Myocyte (in vitro differentiated cells): Measurements from ENCODE around the gene CHD6. TPM values are rescaled to one million over a fixed set of nuclear protein-coding genes. Genes with fewer than 3 reads are reported as not detected.

Source experiments
- DNase-seq: peaks from one replicate; pipeline ENCODE4 v3.0.0-alpha.2; 2012; ENCODE audit warnings: low read depth
- total RNA-seq: library from RNA; depleted of rRNA; stranded (reverse); fragments of >200 nt; gene quantifications from 2 replicates; pipeline ENCODE4 v1.2.3, GENCODE V29; 2014

The CHD6 gene
- total RNA-seq, 1 donor from 2014 or later = 18.2 TPM

DNA sequence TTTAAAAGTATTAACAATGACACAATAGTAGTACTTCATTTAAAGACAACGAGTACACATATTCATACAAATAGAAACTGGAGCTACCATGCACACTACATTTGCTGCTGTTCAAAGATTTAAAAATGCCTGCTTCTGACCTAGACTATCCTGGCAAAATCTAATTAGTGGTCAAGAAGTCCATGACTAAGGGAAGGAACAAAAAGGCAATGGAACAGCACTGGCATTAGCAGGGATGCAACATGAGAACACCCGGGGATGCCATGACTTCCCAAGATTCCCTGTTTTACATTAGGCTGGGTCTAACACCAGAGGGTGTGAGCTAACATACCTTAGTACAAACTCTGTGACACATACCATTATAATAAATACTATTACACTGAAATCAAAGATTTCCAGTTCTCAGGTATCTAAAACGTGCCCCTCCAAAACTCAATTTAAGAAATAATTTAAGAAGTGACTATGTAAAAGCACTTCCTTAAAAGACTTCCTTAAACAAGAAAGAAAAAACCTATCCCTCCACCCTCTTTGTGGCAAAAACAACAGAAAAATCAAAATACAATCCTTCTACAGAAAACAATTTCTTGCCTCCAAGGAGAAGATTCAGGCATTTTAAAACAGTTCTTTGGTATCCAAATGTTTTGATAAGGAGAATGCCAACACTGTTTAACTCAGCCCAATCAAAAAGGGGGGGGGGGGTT, 25.5 kb downstream of the CHD6 start:
- peak; percentile 23 for DNase-seq

DNA sequence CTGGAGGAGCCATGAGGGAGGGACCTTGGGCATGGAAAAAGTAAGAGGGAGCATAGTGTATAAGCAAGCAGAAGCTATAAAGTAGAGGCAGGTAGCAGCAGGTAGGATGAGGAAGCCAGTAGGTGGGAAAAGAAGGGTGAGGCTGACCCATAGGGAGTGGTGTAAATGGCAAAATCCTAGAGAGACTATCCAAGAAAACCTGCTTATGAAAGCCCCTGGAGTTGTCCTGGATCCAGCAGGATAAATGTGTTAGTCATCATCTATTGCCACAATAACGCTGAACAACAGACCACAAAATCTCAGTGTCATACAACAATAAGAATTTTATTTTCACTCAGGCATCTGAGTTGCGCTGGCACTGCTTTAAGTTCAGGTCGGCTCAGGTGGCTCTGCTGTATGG, 30.2 kb downstream of the CHD6 start:
- peak; percentile 72 for DNase-seq

DNA sequence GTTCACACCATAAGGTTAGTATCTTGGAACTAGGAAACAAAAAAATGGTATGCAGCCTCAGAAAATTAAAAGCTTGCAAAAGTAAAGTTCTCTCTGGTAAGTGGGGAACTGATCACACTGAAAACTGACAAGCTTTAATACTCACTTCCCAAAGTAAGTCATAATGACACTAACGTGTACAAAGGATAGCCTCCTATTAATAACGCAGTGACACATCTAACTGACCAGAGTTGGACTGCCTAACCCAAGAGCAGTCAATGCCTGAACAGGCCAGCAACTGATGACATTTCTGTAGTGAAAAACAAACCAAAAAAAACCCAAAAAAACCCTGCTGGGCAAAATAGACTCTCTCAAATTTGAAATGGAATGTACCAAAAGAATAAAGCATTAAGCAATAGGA, 30.7 kb downstream of the CHD6 start:
- DNase-seq = peak; percentile 70

DNA sequence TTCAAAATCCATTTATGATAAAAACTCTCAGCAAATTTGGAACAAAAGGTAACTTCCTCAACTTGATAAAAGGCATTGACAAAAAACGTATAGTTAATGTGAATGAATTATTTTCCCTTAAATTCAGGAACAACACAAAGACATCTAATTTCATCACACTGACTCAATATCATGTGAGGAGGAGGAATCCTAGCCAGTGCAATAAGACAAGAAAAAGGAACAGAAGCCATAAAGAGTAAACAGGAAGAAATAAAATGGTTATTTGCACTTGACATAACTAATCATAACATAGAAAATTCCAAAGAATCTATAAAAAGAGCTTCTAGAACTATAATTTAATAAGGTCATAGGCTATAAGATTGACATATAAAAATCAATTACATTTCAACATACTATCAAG, 31.4 kb downstream of the CHD6 start:
- DNase-seq = no peak

DNA sequence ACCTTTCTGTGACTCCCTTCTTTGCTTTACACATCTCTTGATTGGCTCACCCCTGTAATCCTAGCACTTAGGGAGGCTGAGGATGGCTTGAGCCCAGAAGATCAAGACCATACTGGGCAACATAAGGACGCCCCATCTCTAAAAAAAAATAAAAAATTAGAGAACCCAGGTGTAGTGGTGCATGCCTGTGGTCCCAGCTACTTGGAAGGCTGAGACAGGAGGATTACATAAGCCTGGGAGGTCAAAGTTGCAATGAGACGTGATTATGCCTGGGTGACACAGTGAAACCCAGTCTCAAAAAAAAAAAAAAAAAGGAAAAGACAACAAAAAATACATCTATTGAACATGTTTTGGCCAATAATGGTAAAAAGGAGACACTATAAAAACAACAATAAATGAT, 37.8 kb downstream of the CHD6 start:
- DNase-seq = no peak

DNA sequence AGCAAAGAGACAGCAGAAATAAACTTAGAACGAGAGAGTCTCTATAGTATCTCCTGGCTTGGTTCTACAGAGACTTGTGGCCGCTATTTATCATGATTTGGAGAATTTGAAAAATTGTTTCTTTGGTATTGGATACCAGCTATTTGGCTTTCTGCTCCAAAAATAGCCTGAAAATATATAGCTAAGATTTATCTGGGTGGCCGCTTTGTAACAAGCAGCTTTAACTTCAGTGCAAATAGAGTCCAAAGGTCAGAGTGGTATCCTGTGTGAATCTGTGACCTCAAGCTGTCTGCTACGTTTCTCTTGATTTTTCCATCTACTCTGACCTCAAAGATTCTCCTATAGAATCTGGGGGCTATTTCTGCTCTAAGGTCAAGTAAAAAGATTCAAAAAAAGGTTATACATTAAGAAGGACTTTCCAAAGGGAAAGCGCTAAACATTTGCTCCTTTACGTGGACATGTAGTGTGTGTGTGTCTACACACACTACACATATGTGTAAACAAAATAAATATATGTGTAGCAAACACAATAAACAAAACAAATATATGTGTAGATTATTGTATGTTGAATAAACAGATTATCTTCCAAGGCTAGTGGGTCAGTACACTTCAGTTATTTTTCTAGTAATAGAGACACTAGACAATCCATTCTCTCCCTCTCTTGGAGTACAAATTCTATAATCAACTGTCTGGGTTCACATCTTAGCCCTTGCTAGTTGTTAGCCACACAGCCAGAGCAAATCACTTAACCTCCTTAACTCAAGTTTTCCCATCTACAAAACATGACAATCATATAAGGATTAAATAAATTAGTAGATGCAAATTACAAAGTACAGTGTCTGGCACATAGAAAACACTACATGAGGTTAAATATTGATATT, 40.8 kb downstream of the CHD6 start:
- no peak for DNase-seq

DNA sequence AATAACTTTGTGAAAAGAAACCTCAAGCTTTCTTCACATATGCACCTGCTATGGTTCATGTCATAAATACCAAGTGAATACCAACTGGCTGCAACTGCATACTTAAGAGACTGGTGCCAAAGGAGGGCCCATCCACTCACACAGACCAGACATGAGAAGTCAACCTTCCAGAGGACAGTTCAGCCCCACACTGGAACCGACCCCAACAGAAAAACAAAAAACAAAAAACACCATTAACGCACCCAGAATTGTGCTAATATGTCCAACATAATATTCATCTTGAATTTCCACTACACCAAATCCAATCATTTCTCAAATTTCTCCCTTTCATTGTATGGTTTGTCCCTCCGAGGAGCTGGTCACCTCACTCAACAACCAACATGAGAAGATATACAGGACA, 42.8 kb downstream of the CHD6 start:
- DNase-seq = peak; percentile 44

DNA sequence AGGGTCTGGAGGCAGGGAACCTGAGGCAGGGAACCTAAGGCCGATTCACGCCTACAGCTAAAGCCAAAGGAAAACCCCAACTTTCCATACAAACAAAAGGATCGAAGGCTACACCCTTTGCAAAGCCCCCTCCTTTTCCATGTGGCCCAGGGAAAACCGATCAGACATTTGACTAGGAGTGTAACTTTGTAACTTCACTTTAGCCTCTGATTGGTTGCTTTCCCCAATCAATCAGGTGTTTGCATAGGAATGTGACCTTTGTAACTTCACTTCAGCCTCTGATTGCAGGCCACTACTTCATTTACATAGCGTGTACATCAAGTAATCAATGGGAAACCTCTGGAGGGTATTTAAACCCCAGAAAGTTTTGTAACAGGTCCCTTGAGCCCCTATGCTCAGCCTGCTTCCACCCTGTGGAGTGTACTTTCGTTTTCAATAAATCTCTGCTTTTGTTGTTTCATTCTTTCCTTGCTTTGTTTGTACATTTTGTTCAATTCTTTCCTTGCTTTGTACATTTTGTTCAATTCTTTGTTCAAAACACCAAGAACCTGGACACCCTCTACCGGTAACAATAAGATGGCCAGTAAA, 43.3 kb downstream of the CHD6 start:
- DNase-seq = no peak

DNA sequence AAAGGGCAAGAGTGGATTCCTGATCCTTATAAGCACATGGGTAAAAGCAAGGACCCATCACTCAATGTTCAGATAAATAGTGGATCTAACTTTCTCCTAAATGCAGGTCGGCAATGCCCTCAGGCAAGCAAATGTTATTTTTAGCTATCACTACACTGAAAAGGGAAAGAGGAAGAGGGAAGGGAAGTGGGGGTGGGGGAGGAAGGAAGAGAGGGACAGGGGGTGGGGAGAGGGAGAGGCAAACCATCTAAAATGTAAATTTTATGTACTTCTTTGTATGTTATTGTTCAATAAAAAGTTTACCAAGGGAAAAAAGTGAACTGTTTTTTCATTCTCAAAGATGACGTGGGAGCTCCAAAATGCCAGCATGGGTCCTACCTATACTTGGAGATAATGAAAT, 44.2 kb downstream of the CHD6 start:
- DNase-seq = no peak

DNA sequence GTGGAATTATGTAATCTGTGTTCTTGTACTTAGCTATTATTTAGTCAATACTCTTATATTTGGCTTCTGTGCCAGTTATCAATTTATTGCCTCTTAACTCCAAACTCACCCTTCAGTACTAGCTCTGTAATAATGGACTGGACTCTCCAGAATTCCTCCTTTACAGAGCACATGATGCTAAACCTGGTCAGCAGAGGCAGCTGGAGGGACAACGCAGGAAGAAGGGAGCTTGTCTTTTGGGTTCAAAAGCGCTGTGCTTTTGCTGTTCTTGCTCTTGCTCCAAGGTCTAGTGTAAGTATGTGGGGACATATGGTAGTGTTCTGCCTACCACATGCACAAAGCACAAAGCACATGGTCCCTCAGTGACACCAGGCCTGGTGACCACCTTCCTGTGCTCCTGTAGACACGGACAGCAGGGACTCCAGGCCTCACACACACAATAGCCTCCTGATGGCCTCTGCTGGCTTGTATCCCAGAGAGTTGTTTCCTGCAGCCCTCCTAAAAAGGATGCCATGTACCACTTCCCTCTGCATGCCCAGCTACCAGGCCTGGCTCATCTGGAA, 46.1 kb downstream of the CHD6 start:
- DNase-seq = no peak

DNA sequence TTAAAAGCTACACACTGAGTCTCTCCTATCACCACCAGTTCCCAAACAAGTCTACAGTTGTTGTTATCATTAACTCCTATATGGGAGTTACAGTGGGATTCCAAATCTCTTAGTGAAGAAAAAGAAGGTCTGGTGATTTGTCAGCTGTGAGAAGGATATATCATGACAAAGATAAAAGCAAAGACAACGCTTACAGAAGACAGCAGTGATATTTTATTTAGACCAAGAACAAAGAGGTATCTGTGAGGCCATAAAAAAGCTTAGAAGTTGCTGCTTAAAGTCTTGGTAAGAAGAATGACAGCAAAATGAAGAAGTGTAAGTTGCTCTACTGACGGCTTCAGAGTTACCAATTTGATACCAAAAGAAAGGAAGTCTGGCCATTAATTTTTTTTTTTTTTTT, 47.2 kb downstream of the CHD6 start:
- DNase-seq = no peak

DNA sequence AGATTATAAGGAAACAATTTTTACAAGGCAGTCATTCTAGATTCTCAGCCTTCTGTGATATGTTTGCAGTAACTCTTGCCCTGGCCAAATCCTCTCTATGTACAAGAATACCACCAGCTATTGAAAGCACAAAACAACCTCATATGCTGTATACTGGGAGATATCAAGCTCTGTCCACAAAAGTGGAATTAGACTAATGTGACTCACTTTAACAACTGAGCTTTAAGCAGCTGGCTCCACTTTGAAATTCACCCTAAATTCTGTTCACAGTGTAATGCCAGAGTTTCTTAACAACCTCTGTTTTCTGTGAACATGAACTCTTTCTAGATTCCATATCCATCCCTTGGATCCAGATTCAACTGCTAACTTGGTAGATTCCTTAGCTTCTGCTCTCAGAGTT, 47.6 kb downstream of the CHD6 start:
- peak; percentile 43 for DNase-seq

DNA sequence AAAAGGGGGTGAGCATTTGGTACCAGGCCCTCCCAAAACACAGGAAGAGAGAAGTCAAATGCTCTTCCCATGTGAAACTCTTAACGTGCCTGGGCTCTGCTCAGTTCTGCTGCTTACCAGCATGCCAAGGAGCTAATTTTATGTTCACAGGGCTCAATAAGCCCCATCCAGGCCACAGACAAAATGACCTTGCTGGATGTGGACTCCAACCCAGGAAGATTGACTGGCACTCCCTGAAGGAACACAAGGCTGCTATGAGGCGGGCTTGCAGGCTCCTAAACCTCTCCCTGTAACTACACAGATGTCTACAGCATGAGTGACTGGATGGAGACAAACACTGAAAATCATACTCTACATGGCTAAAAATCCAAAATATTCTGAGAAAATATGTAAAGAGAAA, 50.6 kb downstream of the CHD6 start:
- DNase-seq = peak; percentile 33

DNA sequence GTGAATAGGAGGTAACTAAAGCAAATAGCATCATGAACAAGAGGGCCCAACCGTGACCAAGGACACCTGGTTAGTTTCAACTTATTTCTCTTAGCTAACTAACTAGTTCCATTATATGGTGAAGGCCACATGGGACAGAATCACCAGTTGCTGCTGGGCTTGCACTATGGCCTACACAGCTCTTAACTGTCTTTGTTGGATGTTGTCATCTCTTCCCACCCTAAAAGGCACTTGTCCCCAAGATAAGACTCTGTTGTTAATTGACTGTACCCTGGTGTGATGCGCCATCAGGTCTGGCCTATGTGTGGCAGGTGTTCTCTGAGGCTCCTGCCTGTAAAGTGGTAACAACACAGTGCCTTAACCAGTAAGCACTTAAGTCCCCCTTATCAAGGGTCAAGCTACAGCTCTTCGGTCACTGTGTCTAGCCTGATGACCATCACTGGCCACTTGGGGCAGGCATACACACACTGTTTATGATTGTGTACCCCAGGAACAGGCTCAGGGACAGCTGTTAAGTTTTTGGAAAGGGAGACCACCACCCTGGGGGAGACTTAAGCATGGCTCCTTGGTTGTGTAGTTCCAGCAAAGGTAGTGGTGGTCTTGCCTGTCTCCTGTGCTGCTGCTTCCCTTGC, 51.2 kb downstream of the CHD6 start:
- no peak for DNase-seq

DNA sequence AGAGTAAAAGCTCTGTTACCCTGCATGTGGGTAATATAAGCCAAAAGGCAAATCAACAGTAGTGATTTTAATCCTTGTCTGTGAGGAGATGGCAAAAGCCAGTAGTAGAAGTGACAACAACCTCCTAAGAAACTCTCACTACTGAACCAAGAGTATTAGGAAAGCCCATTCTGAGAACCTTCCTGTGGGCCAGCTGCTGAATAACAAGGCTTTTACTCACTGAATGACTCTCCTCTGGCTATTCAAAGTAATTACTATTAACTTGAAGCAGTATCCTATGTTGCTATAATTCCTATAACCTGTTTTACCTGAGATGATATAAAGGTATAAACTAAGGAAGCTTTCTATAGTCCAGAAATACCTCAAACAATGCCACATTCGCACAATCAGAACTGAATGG, 55.1 kb downstream of the CHD6 start:
- DNase-seq = no peak

DNA sequence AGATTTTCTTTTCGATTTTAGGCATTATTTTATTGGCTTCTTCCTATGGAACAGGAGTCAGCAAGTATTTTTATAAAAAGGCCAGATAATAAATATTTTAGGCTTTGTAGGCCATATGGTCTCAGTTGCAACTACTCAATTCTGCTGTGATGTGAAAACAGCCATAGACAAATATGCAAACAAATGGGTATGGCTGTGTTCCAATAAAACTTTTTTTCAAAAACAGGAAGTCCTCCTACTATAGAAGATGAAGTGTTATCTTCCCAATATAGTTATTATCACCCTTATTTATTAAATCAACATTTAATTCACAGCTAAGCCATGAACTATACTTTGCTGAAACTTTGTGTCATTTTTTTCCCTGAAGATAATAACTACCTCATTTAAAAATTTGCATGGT, 57.2 kb downstream of the CHD6 start:
- no peak for DNase-seq

DNA sequence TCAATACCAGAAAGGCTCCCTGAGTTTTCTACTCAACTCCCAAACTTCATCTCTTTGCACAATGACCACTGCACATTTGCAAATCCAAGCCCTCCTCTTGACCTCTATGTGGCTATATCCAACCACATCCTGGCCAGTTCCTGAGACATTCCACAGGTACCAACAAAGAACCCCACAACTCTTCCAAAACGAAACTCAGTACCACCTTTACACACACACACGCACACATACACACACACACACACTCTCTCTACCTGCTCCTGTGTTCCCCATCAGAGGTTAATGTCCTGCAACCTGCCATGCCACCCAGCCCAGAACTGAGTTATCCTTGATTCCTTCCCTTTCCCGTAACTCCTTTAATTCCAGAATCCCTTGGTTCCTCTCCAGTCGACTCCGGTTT, 58.5 kb downstream of the CHD6 start:
- no peak for DNase-seq

DNA sequence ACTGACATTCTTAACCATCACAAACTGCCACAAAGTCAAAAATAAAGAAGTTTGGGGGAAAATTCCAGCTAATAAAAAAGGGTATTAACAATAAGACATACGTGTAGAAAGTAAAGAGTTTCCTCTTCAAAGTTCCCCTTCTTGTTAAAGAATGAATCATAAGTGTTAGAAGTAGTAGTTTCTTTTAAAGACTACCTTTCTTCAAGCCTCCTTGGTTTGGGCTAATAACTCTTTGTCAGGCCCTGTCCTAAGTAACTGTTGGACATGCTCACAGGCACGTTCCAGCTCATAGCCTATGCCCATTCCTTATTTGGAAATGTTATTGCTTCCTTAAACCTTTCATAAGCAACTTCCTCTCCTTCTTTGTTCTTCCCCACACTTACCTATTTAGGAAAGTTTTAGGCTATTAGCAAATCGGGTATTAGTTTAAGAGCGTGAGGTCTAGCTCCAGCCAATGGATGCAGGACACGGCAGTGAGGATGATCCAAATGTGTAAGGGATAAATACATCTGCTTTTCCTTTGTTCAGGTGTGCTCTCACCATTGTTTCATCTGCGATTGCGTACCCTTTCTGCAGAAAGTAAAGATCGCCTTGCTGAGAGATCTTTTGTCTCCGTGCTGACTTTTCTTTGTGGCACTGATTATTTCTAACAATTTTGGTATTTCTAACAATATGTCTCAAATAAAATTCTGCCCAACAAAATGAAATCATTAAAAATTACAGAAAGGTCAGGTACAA, 64.9 kb downstream of the CHD6 start:
- DNase-seq = no peak

DNA sequence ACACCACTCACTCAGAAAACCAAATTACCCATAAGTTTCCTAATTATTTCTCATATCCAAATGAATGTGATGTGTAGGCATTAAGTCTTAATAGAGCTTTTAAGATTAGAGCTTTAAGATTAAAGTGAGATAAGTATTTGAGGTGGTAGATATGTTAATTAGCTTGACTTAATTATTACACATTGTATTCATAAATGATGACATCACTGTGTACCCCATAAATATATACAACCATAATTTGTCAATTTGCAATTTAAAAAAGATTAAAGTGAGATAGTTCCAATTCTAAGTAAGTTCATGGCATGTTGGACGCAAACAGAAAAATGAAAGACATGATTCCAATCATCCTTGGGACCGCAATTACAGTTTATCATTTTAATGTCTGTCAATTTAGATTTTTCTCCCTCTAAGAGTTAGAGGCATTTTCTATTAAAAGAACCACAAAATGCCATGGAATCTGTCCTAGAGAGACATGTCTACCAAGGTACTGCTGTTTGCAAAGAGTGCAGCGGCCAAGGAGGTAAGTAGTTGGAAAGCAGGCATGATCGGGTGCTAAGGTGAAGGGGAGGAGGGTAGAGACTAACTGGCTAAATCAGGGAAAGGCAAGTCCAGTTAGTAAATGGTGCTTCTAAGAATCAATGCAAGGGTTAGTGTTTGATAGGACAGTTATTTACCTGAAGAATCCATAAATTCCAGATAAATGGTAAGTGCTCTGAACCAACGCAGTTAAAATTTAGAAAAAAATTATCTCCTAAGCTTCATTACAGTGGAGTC, 65.7 kb downstream of the CHD6 start:
- no peak for DNase-seq
